ENCODE results near the gene HDHD2.
A peak's percentile ranks its signal among the peaks of the same experiment; 100 is the strongest.

HDHD2 gene

DNA sequence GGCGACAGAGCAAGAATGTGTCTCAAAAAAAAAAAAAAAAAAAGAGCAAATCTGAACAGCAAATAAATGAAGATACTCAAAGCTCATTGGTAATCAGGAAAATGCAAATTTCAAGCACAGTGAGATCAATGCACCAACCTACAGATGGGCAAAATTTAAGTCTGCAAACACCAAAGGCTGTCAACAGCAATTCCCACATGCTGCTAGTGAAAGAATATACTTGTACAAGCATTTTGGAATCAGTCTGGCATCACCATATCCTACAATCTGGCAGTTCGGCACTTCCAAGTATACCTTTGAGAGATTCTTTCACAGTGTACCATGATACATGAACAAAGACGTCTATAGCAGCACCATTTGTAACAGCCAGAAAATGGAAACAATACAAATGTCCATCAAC is 4.1 kb downstream of the HDHD2 start:
- DNase-seq (ENCODE audit: low spot score): no peak

DNA sequence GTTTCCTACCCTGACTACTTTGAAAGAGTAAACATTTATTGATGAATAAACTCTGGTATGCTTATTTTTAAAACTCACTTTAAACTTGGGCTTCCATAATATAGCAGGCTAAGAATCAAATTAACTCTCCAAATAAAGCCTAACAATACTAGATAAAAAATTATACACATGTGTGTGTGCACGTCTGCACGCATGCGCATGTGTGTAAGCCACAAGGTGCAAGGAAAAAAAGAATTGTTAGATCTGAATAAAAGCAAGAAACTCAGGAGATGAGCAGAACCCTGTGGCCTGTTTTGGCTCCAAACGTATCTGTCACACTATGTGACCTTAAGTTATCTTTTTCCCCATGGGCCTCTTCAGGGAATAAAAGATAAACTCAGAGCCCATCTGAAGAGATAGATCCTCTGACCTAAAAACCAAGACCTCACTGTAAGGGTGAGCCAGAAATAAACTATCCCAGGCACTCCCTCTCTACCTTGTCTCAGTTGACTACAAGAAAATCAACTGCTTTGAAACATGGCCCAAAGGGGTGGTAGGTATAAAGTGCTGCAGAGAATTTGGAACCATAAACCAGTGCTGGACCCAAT is 6.3 kb downstream of the HDHD2 start:
- no peak for DNase-seq (ENCODE audit: low spot score)

DNA sequence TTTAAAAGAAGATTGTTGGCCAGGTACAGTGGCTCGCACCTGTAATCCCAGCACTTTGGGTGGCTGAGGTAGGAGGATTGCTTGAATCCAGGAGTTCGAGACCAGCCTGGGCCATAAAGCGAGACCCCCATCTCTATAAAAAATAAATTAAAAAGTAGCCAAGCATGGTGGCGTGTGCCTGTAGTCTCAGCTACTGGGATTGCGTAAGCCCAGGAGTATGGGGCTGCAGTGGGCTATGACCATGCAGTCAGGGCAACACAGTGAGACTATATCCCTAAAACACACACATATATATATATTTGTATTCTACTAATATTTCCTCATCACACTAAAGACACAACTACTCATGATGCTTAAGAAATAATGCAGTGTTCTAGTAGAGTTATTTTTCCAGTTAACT is 7.1 kb downstream of the HDHD2 start:
- DNase-seq (ENCODE audit: low spot score): no peak

DNA sequence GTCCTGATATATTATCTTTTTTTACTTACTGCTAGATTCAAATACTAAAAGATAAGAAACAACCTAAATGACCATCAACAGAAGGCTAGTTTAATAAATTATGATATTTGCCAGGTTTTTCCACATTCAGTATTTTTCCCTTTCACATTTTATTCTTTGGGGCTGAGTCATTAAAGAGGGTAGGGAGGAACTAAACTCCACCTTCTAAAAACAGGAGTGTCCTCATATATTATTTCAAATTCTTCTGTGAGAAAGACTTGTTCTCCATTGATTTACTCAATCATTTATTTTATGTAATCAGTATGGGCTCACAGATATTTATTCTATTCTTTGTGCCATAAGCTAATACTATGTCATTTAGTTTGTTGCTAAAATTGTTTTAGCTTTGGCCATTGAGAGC is 9.0 kb downstream of the HDHD2 start:
- DNase-seq (ENCODE audit: low spot score): no peak

DNA sequence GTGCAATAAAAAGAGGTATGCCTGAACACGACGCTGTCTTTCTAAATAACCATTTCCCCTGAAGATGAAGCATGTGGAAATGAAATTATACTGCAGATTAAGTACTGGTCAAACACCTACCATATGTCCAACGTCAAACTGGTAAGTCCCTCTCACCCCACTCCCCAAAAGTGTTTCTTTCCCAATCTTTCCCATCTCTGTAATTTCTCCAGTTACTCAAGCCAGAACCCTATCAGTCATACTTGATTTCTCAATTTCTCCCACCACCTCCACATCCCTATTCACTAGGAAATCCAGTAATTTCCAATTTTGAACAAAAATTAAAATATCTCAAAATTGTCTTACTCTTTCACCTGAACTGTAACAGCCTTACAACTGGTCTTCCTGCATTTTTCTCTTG is 29.2 kb downstream of the HDHD2 start:
- no peak for DNase-seq (ENCODE audit: low spot score)

DNA sequence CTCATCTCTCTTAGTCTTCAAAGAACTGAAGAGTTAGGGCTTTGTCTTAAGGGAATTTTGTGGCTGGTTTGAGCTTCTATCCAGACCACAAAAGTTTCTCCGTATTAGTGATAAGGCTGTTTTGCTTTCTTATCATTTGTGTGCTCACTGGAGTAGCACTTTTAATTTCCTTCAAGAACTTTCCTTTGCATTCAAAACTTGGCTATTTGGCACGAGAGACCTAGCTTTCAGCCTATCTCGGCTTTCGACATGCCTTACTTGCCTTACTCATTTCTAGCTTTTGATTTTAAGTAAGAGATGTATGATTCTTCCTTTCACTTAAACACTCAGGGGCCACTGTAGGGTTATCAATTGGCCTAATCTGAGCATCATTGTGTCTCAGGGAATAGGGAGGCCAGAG is 29.9 kb downstream of the HDHD2 start:
- no peak for DNase-seq (ENCODE audit: low spot score)

DNA sequence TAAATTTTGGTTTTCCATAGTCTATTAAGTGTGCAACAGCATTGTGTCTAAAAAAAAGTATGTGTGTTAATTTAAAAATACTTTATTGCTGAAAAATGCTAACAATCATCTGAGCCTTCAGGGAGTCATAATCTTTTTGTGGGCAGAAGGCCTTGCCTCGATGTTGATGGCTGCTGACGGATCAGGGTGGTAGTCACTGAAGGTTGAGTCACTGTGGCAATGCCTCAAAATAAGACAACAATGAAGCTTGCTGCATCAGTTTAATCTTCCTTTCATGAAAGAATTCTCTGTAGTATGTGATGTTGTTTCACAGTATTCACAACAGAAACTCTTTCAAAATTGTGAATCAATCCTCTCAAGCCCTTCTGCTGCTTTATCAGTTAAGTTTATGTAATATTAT is 31.3 kb downstream of the HDHD2 start:
- peak; percentile 6 for DNase-seq (ENCODE audit: low spot score)

DNA sequence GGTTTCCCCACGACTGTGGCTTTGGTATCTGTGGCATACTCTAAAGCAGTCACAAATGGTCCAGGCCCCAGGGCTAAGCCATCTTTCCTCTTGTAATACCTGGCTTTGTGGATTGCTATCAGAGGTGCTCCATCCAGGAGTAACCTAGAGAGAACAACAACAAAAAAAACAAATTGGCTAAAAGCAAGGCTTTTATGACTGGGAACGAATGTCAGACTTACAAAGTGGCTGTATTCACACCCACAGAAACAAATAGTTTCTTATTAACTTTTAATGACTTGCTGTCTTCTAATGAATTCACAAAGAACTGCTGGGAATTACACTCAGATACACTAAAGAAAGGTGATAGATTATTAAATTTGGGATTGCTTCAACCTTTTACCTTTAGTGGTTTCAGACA is 35.1 kb downstream of the HDHD2 start:
- no peak for DNase-seq (ENCODE audit: low spot score)

DNA sequence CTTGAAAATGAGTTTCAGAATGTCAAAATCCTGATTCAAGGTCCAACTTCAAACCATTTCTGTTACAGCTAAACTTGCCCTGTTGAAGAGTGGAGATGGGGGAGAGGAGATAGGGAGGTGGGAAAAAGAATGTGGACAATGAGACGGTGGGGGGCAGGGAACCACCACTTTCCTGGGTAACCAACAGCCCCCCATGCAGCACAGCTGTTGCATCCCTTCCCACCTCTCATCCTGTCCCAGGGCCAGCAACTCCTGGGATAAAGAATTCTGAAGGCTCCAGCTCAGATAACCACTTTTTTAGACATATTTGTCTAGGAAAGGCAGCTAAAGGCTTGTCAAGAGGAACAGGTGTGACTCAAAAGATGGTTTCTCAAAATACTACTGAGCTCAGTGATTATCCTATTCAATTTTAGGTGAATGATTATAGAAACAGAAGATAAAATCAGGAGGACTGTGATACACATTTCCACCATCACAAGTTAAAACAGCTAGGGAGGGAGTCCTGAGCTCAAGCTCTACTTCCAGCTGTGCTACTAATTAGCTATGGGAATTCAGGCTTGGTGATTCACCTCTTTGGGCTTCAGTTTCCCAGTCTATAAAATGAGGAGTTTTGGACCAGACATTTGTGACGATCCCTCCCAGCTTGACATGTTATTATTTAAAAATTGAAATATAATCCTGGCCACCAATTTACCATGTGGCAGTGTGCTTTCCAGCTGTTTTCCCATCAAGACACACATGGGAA is 36.3 kb downstream of the HDHD2 start:
- DNase-seq (ENCODE audit: low spot score): no peak

DNA sequence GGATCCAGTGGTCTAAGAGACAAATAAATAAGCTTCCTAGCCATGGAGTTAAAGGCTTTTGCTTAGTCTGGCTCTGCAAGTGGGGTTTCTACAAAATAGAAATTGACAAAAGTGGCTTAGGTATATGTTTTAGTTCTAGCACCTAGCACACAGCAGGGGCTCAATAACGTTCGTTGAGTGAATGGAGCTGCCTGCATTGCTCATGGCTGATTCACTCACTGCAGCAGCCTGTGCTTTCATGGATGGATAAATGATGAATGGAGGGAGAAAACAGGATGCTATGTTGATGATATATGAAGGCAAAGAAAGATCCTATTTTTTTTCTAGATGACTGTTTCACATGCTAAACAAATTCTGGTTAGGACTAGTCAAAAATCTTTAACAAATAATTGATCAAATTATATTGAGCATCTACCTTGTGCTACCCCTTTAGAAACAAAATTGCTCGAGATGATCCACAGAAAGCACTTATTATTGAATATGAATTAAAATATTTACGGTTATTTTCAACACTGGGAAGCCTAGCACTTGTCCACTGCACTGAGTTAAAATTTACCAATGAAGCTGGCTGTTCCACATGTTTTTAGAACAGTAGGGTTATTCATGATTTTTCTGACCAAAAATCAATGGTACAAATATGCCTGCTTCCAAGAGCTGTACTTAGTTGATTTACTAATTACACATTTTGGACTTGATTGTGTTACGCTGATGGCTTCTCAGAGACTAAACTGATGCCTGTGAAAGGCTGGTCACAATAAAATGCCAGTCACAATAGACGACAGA is 39.6 kb downstream of the HDHD2 start:
- no peak for DNase-seq (ENCODE audit: low spot score)

DNA sequence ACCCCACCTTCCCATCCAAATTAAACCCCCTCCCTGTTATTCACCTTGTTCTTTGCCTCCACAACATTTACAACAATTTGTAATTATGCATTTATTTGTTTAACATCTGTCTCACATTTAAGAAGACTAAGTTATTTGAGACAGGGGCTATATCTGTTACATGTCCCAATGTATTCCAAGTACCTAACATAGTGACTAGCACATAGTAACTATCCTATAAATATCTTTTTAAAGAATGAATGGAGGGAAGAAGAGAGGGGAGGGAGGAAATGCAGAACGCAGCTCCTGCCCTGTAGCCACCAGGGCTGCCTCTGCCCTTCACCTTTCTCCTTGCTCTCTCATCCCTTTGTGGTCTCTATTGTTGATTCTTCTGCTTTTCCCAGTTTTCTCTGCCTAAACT is 40.6 kb downstream of the HDHD2 start:
- DNase-seq (ENCODE audit: low spot score): no peak

DNA sequence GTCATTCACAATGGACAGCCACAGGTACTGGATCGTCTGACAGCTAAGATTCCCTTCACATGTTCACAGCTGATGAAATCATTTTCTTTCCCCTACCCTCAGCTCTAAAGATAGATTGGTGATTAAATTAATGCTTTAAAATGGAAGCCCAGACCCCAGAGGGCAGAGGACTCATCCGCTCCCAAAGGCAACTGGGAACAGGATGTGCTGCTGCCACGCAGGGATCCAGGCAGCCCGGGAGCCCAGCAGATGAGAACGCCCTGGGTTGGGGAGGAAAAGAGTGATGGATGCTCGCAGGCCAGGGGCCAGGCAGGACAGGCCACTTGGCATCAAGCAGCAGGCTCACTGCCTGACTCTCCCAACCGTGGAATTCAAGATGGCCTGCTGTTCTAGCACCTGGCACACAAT is 41.3 kb downstream of the HDHD2 start:
- no peak for DNase-seq (ENCODE audit: low spot score)

DNA sequence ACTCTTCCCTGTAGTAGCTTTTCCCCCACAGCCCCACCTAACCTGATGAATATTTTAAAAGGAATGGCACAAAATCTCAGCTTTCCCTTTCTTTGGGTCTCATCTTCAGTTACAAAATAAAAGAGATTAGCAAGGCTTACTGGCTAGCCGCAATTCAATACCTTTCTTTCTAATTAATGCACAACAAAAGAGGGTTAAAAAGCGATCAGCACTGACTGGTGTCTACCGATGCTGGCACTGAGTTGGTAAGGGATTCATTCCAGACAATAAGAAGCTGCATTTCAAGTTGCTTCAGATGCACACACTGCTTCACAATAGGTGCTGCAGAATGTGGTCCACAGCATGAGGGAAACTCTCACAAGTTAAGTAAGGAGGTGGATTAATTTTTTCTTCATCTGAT is 41.9 kb downstream of the HDHD2 start:
- DNase-seq (ENCODE audit: low spot score): no peak

DNA sequence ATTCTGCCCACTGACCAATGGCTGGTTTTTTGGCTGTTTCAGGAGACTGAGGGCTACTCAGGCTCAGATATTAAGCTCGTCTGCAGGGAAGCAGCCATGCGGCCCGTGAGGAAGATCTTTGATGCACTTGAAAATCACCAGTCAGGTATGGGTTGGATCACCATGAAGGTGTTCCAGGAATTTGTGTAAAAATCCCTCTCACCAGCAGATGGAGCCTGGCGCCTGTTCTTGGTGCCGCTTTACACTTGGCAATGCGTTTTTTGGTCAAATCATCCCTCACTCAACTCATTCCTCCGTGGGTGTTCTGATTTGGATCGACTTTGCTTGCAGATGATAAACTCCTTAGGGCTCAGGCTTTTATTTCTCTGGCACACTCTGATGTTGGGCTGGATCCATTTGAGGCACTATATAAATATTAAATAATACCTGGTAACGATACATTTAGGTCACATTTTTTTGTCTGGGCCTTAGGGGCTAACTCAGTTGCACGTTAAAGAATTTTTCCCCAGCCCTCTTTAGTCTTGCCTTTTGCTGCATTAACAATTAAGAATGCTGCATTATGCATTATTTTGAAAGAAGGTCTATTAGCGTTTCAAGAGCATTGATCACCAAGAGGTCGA is 50.0 kb downstream of the HDHD2 start:
- DNase-seq (ENCODE audit: low spot score): peak; percentile 21

DNA sequence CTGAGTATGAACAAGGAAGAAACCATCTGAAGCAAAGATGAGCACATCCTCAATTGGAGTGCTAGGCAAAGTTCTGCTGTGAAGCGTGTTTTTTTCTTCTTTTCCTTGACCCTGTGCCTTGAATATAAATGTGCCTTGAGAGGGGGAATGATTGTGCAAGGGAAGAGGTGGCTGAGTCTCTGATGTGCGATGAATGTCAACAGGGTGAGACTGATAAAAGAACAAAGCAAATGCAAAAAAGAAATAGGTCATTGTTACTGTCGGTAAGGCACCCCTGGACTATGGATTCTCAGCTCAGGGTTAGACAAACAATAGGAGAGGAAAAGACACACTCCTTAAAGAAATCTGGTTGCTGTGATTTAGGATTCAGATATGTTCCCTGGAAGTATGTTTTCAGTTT is 54.5 kb downstream of the HDHD2 start:
- no peak for DNase-seq (ENCODE audit: low spot score)

DNA sequence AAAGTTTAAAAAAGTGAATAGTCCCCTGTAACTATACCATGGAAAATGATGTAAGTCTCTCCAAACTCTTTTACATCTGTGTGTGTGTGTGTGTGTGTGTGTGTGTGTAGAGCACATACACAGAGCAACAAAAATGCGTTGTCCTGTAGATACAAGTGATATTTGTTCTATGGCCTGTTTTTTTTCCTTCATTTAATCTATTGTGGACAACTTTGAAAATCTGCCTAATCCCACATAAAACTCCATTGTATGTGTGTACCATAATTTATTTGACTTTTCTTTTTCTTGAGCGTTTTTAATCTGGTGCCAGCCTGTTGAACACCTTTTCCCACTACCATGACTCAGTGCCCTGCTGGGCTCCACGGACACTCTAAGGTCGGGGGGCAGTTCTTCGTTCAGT is 62.6 kb downstream of the HDHD2 start:
- no peak for DNase-seq (ENCODE audit: low spot score)

DNA sequence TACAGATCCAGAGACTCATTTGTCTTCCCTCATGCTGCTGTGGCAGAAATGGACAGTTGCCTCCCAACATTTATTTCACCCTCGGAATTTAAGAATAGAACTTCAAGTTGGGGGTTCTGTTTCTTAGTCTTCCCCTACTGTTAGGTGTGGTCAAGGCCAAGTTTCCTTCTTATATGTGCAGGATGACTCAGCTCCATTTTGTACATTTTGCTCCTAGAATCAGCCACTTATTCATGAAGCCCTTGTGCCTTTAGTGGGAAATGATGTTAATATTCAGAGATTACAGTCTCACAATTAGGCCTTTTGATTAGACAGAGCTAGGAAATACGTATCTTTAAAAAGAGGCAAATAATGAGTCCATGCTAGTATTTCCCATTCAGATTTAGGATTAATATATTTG is 68.7 kb downstream of the HDHD2 start:
- DNase-seq (ENCODE audit: low spot score): no peak

DNA sequence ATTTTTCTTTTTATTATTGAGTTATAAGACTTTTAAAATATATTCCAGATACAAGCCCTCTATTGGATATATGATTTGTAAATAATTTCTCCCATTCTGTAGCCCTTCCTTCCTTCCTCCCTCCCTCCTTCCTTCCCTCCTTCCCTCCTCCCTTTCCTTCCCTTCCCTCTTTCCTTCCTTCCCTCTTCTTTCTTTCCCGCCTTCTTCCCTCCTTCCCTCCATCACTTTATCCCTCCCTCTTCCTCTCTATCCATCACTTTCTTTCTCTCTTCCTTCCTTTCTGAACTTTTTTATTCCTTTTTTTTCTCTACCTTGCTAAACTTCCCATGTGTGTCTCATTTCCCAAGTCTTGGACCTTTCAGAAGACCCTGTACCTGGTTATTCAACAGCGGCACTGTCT is 69.4 kb downstream of the HDHD2 start:
- no peak for DNase-seq (ENCODE audit: low spot score)

DNA sequence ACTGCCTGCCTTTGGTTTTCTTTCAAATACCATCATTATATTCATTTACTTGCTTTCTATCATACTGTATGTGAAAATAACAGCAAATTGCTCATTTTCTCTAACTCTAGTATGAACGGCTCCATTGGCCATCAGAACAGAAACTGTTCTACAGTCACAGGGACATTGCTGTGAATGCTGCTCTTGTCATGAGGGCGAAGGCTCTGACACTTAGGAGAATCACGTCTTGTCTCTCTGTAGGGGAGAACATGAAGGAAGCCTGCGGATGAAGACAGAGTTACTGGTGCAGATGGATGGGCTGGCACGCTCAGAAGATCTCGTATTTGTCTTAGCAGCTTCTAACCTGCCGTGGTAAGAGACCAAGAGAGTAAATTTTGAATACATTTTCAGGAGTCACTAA is 73.2 kb downstream of the HDHD2 start:
- no peak for DNase-seq (ENCODE audit: low spot score)

DNA sequence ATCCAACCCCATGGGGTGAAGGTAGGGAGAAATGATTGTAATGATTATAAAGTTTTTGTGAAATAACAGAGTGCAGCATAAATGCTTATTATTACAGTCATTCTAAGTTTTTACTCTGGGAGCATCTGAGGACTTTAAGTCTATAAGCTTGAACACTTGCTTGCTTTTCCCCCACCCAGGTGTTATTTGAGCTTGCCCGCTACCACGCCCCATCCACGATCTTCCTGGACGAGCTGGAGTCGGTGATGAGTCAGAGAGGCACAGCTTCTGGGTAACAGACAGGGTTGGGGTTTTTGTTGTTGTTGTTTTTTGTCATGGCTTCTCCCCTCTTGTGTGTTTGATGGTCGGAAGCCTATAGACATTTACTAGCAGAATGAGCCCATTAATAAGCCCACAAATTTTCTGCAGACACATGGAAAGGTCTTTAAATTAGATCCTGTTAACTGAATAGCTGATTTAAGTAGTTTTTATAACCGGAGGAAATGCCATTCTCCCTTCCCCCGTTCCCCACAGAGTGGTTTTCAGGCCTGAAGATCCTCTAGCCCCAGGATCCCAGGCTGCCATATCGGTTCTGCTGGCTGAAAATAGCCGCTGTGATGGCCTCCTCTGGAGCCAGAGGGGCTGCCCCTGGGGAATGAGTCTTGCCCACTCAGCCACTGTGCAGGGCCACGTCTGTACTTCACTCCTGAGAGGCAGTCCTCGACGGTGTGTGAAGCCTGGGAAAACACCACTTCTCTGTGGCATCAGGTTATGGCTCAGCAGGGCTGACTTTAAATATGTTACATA is 75.0 kb downstream of the HDHD2 start:
- no peak for DNase-seq (ENCODE audit: low spot score)

DNA sequence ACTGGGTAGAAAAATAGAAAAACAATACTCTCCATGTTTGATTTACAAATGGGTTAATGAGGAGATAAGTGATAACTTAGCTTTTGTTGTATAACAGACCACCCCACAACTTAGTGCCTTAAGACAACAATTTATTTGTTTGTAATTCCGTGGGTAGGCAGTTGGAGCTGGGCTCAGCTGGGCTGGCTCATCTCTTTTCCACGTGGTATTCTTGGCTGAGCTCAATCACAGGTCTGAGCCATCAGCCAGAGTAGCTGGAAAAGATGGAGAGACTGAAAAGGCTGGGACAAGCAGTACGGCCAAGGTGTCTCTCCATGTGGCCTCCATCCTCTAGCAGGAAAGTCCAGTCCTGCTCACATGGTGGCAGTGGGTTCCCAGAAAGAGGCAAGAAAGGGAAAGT is 82.7 kb downstream of the HDHD2 start:
- no peak for DNase-seq (ENCODE audit: low spot score)

DNA sequence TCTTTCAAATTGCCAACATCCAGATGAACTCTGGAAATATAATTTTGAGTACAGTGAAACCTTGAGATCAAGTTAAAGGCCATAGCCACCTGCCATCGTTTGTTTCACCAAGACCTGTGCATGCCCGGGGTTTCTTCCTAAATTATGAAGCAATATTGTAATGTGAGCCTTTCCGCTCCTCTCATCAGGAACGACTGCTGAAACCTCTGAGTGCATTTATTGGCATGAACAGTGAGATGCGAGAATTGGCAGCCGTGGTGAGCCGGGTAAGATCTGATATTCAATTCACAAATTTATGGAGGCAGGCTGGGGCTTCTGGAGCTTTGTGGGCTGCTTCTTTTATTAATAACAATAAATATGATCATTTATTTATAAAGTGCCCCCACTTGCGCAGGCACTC is 87.2 kb downstream of the HDHD2 start:
- no peak for DNase-seq (ENCODE audit: low spot score)
